ENCODE data around the gene ARF3.

DNA sequence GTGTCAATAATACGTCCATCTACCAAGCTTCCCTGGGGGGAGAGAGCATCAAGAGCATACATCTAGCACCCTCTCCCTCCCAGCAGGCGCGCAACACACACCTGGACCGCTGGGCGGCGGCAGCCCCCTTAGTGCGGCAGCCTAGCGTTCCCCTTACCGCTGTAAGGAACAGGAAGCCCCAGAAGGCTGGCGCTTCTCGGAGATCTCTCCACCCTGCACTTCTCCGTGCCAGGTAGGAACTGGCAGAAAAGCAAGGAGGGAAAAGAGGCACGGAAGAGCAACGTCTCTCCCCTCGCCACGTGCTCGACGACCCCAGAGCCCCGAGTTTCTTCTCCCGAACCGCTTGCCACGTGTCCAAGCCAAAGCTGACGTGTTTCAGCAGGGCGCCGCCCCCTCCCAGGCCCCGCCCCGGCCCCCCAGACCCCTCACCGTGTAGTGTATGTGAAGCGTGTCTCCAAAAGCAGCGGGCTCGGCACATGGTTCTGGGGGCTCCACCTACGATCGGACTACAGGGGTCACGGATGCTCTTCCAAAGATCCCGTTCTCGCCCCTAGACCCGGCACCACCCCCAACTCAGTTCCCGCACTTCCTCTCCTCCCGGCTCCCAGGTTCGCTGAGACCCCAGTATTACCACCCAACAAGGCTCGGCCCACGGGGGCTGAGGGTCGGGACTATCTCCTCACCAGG is 32.5 kb downstream of the ARF3 start:
- TF ChIP-seq POLR2A (IDR thresholded peaks at IDR 0.05; ENCODE audit: low read depth, low read length) (peak; percentile 2), POLR2AphosphoS5 (IDR thresholded peaks at IDR 0.05; ENCODE audit: low read depth, low read length) (no peak), TAF1 (IDR thresholded peaks at IDR 0.05; ENCODE audit: borderline replicate concordance, low read depth, low read length) (no peak)

Measured in GM12892 (cell line).